Ramos (cell line): ENCODE data around the gene PHACTR4.
"Not testable (repeated sequence)": the region's sequence is repeated elsewhere in the genome, so short reads cannot be mapped to it uniquely, and the experiment has no call there.

ENCODE experiments used
- in situ Hi-C: fragments of 300-500 bp; cut with MboI; formaldehyde crosslinking; loops from one replicate; pipeline ENCODE4 v1.14.3; 2022; ENCODE audit warnings: low sequenced_read_pairs; ENCODE audit not compliant: unreplicated experiment

PHACTR4 gene

DNA sequence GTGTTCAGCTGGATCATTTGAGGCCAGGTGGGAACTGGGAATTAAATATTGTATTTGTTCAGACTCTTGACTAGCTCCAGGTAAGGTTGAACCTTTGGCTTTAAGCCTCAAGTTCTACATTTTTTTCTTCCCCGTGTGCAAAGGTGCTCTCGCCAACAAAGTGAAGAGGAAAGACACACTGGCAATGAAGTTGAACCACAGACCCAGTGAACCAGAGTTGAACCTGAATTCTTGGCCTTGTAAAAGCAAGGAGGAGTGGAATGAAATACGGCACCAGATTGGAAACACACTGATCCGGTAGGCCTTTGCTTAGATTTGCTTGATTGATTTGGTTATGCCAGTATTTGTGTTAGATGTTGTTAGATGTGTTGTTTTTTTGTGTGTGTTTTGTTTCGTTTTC is 110.8 kb downstream of the PHACTR4 start:
- in situ Hi-C loops: no loop called here

DNA sequence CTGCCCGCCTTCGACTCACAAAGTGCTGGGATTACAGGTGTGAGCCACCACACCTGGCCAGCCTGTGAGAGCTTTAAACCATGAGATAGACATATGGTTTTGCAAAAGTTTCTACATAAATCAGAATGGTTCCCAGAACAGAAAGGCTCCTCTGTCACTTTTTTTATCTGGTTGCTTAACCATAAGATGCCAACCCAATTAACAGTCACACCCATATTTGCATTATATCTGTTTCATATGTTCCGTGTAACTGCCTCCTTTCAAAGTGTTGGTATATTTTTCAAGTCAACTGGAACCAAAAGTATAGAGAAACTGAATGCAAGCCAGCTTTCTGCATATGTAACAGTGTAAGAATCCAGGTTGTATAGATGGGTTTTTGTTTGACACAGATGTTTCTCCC is 112.6 kb downstream of the PHACTR4 start:
- in situ Hi-C loops: no loop called here

GRCh38 chr1:28482702-28483101 is 113.2 kb downstream of the PHACTR4 start:
- in situ Hi-C loops: no loop called here

GRCh38 chr1:28494737-28495136 is 125.2 kb downstream of the PHACTR4 start:
- in situ Hi-C loops: no loop called here

DNA sequence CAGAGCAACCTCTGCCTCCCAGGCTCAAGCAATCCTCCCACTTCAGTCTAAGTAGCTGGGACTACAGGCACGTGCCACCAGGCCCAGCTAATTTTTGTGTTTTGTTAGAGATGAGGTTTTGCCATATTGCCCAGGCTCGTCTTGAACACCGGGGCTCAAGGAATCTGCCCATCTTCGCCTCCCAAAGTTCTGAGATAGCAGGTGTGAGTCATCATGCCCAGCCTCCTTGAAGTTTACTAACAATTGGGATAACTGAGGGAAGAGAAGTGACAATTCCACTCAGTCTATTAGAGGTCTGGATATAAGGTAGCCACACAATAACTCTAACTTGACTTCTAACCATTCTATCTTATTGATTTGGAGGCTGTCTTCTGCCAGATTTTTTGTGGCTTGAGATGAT is 130.0 kb downstream of the PHACTR4 start:
- in situ Hi-C loops: no loop called here

GRCh38 chr1:28501925-28502324 is 132.4 kb downstream of the PHACTR4 start:
- in situ Hi-C loops: loop anchor here (10.0 kb wide), 1 partner anchor 257 kb away; no protein-coding TSS in a partner anchor

- in situ Hi-C loops: loop anchor here (10.0 kb wide), 1 partner anchor 258 kb away; no protein-coding TSS in a partner anchor
Measured at GRCh38 chr1:28503117-28503516, 133.6 kb downstream of the PHACTR4 start.

DNA sequence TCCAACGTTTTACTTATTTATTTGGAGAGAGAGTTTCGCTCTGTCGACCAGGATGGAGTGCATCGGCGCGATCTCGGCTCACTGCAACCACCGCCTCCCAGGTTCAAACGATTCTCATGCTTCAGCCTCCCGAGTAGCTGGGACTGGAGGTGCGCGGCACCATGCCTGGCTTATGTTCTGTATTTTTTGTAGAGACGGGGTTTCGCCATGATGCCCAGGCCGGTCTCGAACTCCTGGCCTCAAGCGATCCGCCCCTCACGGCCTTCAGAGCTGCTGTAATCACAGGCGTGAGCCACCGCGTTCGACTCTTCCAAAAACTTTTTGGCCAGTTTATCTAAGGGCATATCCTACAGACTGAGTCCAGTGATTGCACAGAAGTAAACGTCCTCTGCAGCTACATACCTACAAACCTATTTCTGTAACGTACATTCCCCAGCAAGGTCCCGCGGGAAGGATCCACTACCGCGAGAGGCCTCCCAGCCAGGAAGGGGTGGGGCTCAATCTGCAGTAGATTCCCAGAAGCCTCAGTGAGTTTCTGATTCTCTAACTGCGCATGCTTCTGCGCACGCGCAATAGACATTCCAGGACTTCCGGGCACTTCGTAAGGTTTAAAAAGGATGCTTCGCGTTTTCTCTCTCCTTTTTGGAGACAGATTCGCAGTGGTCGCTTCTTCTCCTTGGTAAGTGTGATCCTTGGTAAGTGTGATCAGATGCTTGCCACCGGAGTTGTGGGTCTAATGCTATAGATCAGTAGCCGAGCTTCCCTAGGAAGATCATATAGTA is 136.1 kb downstream of the PHACTR4 start, which contains the start of gene RCC1:
TSS of gene RCC1 (plus strand) at position 638 of the 782 bp plus-strand sequence. CDS start 23,824 bp downstream, outside the sequence.
- in situ Hi-C loops: loop anchor here (10.0 kb wide), 1 partner anchor 261 kb away; no protein-coding TSS in a partner anchor

- in situ Hi-C loops: loop anchor here (10.0 kb wide), 1 partner anchor 262 kb away; no protein-coding TSS in a partner anchor
Measured at GRCh38 chr1:28506907-28507246, 137.3 kb downstream of the PHACTR4 start.

DNA sequence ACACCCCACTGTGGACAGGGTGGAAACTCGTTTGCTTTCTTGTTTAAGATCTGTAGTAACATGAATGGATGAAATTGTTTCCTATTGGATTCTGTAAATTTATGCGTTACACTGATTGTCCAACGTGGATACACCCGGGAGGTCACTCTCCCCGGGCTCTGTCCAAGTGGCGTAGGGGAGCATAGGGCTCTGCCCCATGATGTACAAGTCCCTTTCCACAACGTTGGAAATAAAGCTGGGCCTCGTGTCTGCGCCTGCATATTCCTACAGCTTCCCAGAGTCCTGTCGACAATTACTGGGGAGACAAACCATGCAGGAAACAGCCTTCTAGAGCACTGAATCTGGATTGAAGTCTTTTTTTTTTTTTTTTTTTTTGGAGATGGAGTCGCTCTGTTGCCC is 137.7 kb downstream of the PHACTR4 start:
- in situ Hi-C loops: loop anchor here (10.0 kb wide), 1 partner anchor 262 kb away; no protein-coding TSS in a partner anchor

DNA sequence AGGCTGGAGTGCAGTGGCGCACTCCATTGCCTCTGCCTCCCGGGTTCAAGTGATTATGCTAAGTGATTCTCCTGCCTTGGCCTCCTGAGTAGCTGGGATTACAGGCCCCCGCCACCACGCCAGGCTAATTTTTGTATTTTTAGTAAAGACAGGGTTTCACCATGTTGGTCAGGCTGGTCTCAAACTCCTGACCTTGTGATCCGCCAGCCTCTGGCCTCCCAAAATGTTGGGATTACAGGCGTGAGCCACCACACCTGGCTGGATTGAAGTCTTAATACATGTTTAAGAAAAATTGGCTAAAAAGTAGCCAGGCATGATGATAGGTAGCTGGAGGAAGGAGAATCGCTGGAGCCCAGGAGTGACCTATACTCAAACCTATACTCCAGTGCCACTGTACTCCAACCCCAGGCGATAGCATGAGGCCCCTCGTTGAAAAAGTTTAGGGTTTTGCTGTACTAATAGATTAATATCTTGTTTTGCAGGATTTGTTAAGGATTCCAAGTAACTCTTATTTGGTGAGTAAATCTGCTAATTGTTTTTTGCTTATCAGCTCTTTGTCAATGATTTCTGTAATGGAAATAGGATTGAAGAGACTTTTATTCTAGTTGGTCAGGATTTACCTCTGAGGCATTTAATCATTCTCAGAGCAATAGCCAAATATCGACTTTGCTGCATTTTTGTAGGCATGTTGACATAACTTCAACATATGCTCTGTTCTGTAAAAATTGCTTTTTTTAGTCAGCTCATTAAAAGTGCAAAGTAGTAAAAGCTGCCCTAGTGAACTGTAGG is 138.3 kb downstream of the PHACTR4 start:
- in situ Hi-C loops: loop anchor here (10.0 kb wide), 1 partner anchor 263 kb away; no protein-coding TSS in a partner anchor

GRCh38 chr1:28508435-28508754 is 138.9 kb downstream of the PHACTR4 start:
- in situ Hi-C loops: loop anchor here (10.0 kb wide), 1 partner anchor 264 kb away; no protein-coding TSS in a partner anchor

DNA sequence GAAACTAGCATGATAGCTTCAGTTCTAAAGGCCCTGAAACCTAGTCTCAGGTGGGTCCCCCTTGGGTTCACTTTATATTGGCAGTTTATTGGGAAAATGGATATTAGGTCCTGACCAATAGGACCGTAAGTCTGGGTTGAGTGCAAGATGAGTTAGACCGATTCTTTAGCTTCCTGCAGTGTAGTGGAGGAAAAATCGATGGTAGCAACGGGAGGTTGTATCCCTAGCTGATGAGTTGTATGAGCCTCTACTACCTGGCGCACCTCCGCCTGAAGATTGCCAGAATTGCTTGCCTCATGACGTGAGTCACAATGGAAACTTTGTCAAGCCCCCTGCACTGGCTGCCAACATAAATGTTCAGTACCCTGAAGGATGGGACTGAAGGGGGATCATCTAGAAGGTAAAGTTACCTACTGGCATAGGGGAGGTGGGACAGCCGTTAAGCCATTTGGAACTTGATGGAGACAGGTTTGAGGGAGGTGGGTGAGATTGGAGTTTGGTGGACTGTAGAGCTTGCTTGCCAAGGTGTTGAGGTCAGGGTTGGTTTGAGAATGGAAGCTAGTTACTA is 140.2 kb downstream of the PHACTR4 start:
- in situ Hi-C loops: loop anchor here (10.0 kb wide), 1 partner anchor 265 kb away; no protein-coding TSS in a partner anchor

GRCh38 chr1:28510273-28510969 is 140.9 kb downstream of the PHACTR4 start:
- in situ Hi-C loops: no loop called here

DNA sequence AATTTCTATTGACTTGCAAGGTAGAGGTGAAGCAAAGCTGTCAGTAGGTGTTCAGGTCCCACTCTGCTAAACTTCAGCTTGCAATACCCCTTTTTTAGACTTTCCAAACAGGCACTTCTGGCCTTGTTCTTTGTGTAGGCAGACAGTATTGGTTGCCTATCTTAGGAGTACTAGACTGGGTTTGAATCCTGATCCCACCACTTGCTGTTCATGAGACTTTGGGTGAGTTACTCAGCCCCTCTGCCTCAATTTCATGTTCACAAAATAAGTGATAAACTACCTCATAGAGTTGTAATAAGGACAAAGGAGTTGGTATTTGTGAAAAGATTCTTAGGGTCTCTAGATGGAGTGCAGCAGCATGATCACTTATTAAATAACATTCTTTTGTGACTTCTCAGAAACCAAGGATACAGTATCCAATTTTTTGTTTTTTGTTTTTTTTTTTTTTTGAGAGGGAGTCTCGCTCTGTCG is 141.5 kb downstream of the PHACTR4 start:
- in situ Hi-C loops: no loop called here

- in situ Hi-C loops: no loop called here
Measured at GRCh38 chr1:28512058-28512611, 142.6 kb downstream of the PHACTR4 start.

GRCh38 chr1:28514445-28514933 is 144.9 kb downstream of the PHACTR4 start:
- in situ Hi-C loops: not testable (repeated sequence)

GRCh38 chr1:28516518-28516956 is 147.0 kb downstream of the PHACTR4 start:
- in situ Hi-C loops: no loop called here

- in situ Hi-C loops: no loop called here
Measured at GRCh38 chr1:28517649-28517999, 148.1 kb downstream of the PHACTR4 start.
